NCI-H1105 (cell line): ENCODE data around the gene GLI3.

ENCODE experiments used
- DNase-seq: peaks from one replicate; lab custom pipeline; 2025; lab: John Stamatoyannopoulos, UW

The GLI3 gene

DNA sequence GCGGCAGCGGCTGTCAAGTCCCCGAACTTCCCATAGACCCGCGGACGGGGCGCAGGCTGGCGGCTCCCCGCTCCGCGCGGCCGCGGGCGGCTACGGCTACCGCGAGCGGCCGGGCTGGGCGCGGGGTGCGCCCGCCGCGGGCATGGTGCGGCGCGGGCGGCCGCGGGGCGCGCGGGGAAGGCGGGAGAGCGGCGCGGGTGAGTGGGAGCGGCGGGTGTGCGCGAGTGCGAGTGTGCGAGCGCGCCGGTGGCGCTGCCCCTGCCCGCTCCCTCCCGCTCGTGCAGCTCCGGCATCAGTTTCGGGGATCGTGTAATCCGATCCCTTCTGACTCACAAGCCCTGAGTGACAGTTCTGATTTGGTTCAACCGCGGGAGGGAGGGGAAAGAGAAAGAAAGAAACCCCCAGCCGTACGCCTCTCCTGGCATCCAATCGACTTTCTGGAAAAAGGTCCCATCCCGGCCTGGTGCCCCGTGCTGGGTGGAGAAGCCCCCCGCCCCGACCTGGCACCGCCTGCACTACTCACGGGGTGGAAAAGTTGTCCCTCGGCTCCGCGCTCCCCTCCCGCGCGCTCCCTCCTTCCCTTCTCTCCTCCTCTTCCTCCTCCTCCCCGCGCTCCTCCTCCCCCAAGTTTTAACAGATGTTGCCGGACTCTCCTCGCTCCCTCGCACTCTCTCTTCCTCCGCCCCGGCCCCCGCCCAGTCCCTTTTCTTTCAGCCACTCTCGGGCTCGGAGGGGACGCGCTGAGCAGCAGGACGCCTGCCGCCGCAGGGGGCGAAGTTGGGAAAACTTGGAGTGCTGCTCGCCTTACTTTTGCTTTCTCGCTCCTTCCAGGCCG, at the start of gene GLI3:
Gene GLI3 (minus strand): TSS at position 234 of the 835 bp plus-strand sequence. CDS start 13,956 bp downstream, outside the sequence.
- no peak for DNase-seq

DNA sequence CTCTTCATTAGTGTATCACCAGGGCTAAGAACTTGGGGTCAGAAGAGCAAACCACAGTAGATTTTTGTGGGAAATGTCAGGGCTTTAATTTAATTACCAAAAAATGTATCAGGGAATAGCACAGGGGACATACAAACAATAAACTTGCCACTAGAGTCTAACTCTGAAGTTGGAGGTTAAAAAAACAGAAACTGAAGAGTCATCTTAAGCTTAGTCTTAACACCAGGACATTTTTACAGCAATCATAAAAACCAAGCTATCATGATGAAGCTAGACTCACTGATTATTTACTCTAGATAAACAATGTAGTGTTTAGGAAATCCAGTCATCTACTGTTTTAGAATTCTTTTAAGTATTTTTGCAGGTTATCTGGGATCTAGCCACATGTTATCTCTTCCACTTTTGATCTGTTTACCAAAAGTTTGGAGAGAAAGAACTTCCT, 48.4 kb upstream of the GLI3 start:
- DNase-seq: no peak

DNA sequence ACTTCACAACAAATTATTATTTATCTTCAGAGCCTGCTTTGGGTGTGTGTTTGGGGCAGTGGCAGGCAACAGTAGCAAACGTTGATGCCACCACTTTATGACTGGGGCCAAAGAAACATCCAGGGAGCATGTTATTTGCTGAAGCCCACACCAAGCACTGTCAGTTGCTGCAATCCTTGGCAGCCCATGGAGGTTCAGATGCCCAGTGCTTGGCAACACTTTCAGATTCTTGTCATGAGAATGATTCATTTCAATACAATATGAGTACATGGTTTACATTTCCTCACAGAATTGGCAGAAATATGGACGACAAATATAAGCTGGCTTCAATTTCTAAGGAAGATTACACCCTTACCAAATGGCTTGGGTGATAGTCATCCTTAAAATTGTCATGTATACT, 46.5 kb upstream of the GLI3 start:
- no peak for DNase-seq

DNA sequence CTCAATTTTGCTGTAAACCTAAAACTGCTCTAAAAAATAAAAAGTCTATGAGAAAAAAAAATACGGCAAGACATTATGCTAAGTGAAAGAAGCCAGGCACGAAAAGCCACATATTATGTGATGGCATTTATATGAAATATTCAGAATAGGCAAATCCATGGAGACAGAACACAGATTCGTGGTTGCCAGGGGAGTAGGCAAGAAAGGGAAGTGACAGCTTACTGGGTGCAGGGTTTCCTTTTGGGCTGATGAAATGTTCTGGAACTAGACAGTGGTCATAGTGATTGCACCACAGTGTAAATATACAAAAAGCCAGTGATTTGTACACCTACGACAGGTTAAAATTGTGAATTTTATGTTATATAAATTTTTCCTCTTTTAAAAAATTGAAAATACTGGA, 41.3 kb upstream of the GLI3 start:
- no peak for DNase-seq

DNA sequence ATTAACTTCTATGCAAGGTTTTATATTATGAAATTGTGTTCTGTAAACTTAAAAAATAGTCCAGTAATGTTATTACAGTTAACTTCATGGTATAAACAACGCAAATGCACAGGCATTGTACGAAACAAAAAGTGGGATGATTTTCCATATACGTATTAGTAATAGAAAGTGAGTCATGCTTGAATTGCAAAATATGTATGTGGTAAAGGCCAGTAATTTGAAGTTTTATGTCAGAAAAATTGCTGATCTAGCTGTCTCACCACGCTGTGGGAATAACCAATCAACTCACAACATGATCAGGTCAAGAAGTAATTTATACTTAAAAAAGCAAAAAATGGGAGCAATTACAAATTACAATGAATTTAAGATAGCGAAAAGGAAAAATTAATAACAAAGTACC, 37.0 kb upstream of the GLI3 start:
- DNase-seq: no peak

DNA sequence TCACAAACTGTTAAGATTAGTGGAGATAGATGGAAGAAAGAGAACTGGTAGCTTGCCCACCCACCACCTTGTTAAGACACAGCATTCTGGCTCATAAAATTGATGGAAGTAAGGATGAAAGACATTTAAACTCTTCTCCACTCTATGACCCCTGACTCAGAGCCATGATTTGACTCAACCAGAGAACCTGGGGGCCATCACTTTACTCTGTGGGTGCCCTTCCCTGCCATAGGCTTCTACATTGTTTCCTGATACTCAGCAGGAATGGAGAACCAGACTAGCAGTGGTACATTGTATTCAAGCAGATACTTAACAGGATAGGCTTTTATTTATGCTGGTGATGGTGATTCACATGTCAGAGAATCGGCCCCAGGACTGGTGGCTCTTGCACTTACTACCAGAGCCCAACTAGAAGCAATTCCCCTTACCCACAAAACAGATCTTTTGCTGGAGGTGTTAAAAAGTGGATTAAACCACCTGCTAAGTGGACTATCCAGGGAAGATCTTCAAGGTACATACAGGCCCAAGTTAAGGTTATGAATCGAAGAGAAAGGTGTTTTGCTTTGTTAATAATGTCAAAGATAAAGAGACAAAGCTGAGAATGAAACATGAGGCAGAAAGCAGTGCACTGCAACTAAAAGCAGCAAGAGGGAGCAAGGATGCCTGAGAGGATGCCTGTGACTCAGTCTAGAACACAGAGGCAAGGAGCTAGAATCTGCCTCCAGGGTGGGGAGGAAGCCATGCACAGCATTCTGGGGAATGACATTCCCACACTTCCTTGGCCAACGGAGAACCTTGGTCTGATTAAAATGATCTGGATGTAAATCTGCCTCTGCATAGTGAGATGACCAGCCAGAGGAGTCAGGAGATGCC, 36.0 kb upstream of the GLI3 start:
- DNase-seq: no peak

- no peak for DNase-seq
Observed at GRCh38 chr7:42269161-42269560, 32.2 kb upstream of the GLI3 start.

- no peak for DNase-seq
Observed at GRCh38 chr7:42264702-42265101, 27.7 kb upstream of the GLI3 start.

GRCh38 chr7:42263971-42264370, 27.0 kb upstream of the GLI3 start:
- DNase-seq: no peak

- DNase-seq: no peak
Observed at GRCh38 chr7:42262964-42263363, 26.0 kb upstream of the GLI3 start.

GRCh38 chr7:42254217-42254616, 17.2 kb upstream of the GLI3 start:
- no peak for DNase-seq

DNA sequence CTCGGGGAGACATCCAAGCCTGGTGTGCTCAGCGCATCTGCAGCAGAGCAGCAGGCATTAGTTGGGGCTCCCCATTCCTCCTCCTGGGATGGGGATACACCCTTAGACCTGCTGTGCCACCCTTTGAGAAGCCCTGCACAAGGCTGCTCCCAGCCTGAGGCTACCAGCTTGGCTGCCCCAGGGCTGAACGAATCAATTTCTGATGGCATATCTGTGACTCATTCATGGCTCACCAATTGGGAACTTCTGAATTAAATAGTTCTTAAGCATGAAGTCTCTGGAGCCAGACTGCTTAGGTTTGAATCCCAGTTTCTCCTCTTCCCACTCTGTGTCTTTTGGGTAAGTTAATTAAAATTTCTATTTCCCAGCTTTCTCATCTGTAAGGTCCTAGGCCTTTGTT, 16.3 kb upstream of the GLI3 start:
- DNase-seq: no peak

GRCh38 chr7:42250411-42250810, 13.4 kb upstream of the GLI3 start:
- no peak for DNase-seq

GRCh38 chr7:42248579-42248978, 11.6 kb upstream of the GLI3 start:
- DNase-seq: no peak

- DNase-seq: no peak
Observed at GRCh38 chr7:42247301-42247700, 10.3 kb upstream of the GLI3 start.

- no peak for DNase-seq
Observed at GRCh38 chr7:42244828-42245227, 7.8 kb upstream of the GLI3 start.

- DNase-seq: no peak
Observed at GRCh38 chr7:42242381-42242780, 5.4 kb upstream of the GLI3 start.

DNA sequence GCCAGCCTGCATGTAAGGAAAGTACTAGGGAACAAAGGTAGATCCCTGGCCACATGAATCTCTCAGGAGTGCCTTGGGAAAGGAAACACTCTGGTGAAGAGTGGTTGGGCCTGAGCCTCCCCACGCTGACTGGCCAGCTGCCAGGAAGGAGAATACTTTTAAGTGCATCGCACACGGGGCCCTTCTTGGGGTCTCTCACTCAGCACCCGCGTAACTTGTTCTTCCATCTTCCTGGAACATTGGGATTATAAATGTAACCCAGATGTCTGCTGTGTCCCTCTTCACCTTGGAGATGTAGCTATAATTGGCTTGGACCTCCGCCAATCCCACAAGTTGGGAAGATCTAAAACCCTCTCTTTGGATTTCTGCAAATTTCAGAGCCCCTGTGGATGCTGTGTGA, 4.4 kb upstream of the GLI3 start:
- no peak for DNase-seq

GRCh38 chr7:42240416-42240815, 3.4 kb upstream of the GLI3 start:
- no peak for DNase-seq

DNA sequence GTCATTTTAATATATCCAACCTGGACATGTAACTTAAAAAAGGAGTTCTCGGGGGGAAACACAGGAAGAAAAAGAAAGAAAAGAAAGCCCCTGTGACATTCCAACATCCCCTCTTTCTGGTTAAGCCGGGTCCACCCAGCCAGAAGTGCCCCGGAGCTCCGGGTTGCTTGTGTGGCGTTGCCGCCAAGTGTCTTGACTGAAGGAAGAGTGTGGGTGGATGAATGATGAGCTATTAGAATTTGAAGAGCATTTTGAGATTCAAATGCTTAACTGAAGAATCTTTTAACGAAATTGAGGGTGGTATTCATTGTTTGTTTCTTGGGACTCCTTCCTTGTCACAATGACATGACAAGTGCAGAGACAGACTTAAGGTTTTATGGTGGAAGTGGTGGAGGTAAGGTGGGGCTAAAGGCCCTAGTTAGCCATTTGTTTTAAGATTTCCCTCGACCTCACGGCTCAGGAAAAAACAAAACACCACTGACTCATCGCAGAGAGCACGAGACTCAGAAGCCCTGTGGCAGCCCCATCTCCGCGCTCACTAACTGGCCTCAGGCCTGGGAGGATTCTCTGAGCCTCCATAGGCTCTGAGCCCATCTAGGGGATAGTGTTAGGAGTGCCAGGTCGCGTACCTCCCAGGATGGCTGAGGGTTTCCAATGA, 1.8 kb upstream of the GLI3 start:
- DNase-seq: no peak

GRCh38 chr7:42237811-42238541, 967 bp upstream of the GLI3 start:
- no peak for DNase-seq
